Keratinocyte (primary cell): ENCODE results near the gene TULP1.

ENCODE experiments used
- EZH2 ChIP-seq: IDR thresholded peaks from one replicate; pipeline ENCODE4 v1.6.1; 2012; ENCODE audit warnings: inconsistent platforms, mild to moderate bottlenecking, low read length, moderate library complexity
- TF ChIP-seq, protein P1 (sequence below), 3 experiments: IDR thresholded peaks in 1 of 3; conservative IDR thresholded peaks in 1 of 3; optimal IDR thresholded peaks in 1 of 3; 2 replicates in 2 of 3; 3 replicates in 1 of 3; pipeline versions ENCODE3 to v1.5.1; 2011; ENCODE audit warnings: low read length in 3 of 3, mild to moderate bottlenecking in 3 of 3, moderate library complexity in 2 of 3, control low read depth in 1 of 3, inconsistent platforms in 1 of 3; ENCODE audit not compliant: insufficient read depth in 2 of 3; ENCODE audit errors: extremely low read depth in 1 of 3

DNA sequence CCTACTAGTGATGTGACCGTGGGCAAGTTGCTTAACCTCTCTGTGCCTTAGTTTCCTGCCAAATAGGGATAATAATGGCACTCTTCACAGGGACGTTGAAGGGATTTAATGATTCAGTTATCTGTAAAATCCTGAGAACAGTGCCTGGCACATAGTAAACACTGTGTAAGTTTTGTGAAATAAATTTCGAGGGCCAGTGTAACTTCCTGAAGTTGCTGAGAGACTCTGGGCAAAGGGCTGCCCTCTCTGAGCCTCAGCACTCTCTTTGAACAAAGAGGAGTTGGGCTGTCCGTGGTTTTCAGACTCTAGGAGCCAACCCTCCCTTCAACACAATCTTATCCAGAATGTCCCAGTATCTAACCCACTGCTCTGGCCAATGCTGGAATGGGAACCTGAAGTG lies 13.3 kb downstream of the TULP1 start:
- no peak for TF ChIP-seq EZH2
- TF ChIP-seq, protein P1, sequence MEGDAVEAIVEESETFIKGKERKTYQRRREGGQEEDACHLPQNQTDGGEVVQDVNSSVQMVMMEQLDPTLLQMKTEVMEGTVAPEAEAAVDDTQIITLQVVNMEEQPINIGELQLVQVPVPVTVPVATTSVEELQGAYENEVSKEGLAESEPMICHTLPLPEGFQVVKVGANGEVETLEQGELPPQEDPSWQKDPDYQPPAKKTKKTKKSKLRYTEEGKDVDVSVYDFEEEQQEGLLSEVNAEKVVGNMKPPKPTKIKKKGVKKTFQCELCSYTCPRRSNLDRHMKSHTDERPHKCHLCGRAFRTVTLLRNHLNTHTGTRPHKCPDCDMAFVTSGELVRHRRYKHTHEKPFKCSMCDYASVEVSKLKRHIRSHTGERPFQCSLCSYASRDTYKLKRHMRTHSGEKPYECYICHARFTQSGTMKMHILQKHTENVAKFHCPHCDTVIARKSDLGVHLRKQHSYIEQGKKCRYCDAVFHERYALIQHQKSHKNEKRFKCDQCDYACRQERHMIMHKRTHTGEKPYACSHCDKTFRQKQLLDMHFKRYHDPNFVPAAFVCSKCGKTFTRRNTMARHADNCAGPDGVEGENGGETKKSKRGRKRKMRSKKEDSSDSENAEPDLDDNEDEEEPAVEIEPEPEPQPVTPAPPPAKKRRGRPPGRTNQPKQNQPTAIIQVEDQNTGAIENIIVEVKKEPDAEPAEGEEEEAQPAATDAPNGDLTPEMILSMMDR (optimal IDR thresholded peaks at IDR 0.05 in 1 of 3, IDR thresholded peaks at IDR 0.05 in 1 of 3, conservative IDR thresholded peaks at IDR 0.05 in 1 of 3; ENCODE audit: extremely low read depth in 1 of 3, insufficient read depth in 2 of 3, low read length in 3 of 3): no peak
